Activated CD4-positive, alpha-beta T cell treated with anti-CD3 and anti-CD28 coated beads, Interleukin-2, amount 10 ng/mL, durations not matched to agents 7 days and 5 days (primary cell): ENCODE results near the gene CHRNA4. TPM values are rescaled to one million over a fixed set of nuclear protein-coding genes. Genes with fewer than 3 reads are reported as not detected.
"Not testable (repeated sequence)": the region's sequence is repeated elsewhere in the genome, so short reads cannot be mapped to it uniquely, and the experiment has no call there.

ENCODE experiments used
- CTCF ChIA-PET: fragments of 350-600 bp; sonication (Branson Sonifier 250); formaldehyde crosslinking; loops from one replicate; lab custom pipeline; 2021; ENCODE audit warnings: antibody characterized with exemption; lab: Charles Lee
- POLR2A ChIA-PET: fragments of 350-600 bp; sonication (Branson Sonifier 250); formaldehyde crosslinking; loops from one replicate; lab custom pipeline; 2021; ENCODE audit warnings: antibody characterized with exemption; lab: Charles Lee
- DNase-seq: peaks from one replicate; pipeline ENCODE4 v3.0.0-alpha.2; 2020
- H3K27ac Mint-ChIP-seq: one replicate; pipeline ENCODE4 v1.8.0; 2021; ENCODE audit warnings: mild to moderate bottlenecking, moderate library complexity, mixed read lengths
- H3K27me3 Mint-ChIP-seq: one replicate; pipeline ENCODE4 v1.8.0; 2021; ENCODE audit warnings: mixed read lengths
- H3K36me3 Mint-ChIP-seq: one replicate; pipeline ENCODE4 v1.8.0; 2021; ENCODE audit warnings: low read depth, mixed read lengths
- H3K4me1 Mint-ChIP-seq: one replicate; pipeline ENCODE4 v1.8.0; 2021; ENCODE audit warnings: mixed read lengths
- H3K4me3 Mint-ChIP-seq: one replicate; pipeline ENCODE4 v1.8.0; 2021; ENCODE audit warnings: mild to moderate bottlenecking, moderate library complexity, mixed read lengths
- H3K9me3 Mint-ChIP-seq: one replicate; pipeline ENCODE4 v1.8.0; 2021; ENCODE audit warnings: mixed read lengths
- total RNA-seq, 2 experiments: library from RNA; stranded (reverse); gene quantifications; one replicate each; pipeline ENCODE4 v1.2.3, GENCODE V29; 2021

The CHRNA4 gene
- total RNA-seq, 2 experiments from 2014 or later, result not detected

DNA sequence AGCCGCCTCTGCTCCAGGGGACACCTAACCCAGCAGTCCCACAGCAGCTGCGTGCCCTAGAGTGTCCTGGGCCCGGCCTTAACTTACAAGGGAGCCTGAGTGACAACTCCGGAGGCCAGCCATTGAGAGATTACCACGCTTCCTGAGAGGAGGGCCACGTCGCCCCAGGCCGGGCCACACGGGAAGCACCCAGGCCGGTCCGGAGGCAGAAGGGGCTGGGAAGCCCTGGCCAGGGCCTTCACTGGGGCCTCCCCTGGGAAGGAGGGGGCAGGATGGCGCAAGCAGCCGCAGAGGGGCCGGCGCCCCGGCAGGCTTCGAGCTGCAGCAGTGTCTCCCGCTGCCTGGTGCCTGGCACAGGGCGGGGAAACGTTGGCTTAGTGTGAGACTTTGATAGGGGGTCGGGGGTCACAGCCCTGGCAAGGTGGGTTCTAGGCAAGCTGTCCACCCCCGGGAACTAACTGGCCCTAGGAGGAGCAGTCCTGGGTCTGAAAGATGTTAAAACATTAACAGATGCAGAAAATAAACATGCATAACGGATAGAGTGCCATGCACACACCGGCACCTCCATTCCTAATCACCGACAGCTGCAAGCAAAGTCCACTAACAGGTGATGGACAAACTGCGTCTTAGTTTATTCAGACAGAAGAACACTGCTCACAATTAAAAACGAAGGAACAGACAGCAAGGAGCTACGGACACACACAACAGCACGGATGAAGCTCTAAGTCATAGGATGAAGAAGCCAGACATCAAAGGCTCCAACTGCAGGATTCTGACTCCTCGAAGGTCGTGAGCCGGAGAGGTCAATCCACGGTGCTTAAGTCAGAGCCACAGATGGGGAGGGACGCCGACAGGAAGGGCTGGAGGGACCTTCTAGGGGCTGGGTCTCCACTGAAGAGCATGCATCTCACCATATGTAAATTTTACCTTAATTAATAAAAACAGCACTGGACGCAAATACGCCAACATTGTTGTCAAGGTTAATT, 17.4 kb downstream of the CHRNA4 start:
- ChIA-PET CTCF (no interaction called here), POLR2A (no interaction called here)
- Mint-ChIP-seq H3K36me3 (no peaks in the 10 kb centered on the region), H3K4me3 (no peak overlapping the region), H3K27ac (no peak overlapping the region), H3K4me1 (no peaks in the 10 kb centered on the region), H3K27me3 (no peaks in the 10 kb centered on the region), H3K9me3 (no peaks in the 10 kb centered on the region)
- DNase-seq, result no peak

DNA sequence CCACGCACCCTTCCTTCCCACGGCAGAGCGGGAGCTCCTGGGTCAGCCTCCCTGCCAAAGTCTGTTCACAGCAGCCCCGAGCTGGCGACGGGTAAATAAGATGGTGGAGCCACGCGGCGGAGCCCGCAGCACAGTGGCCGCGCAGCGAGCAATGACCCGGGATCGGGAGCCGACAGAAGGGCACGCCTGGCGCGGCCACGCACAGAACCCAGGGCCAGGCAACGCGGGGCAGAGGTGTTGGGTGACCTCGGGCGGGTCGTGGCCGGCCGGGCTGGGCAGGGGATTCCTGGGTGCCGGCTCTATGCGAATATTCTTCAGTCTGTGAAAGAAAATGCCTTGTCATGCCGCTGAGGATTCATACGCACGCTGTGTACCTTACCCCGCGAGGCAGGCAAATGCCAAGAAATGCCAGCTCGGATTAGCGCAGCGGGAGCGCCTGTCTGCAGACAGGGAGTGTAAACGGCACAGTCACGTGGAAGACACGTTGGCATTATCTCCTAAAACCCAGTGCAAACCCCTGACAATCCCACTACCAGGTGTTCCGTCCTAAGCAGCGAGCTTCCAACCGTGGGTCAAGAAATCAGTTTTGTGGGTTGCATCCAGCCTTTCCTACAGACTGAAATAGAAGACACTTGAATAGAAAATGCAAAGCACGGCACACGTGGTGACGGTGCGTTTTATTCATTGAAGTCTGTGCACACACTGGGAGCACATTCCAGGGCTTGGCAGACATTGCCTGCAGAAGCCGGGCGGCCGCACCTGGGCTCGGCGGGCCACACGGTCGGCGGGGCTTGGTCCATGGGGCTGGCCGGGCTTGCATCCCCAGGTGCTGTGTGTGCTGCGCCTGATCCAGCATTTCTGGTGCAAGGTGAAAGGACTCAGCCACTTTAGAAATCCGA, 18.3 kb downstream of the CHRNA4 start:
- ChIA-PET POLR2A (no interaction called here), CTCF (no interaction called here)

DNA sequence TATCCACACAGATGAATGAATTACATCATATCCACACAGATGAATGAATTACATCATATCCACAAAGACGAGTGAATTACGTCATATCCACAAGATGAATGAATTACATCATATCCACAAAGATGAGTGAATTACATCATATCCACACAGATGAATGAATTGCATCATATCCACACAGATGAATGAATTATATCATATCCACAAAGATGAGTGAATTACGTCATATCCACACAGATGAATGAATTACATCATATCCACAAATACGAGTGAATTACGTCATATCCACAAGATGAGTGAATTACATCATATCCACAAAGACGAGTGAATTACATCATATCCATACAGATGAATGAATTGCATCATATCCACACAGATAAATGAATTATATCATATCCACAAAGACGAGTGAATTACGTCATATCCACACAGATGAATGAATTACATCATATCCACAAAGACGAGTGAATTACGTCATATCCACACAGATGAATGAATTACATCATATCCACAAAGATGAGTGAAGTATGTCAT, 20.9 kb downstream of the CHRNA4 start:
- DNase-seq, H3K27ac Mint-ChIP-seq, H3K36me3 Mint-ChIP-seq, H3K9me3 Mint-ChIP-seq, CTCF ChIA-PET, H3K4me1 Mint-ChIP-seq, POLR2A ChIA-PET, H3K4me3 Mint-ChIP-seq: not testable (repeated sequence)
- peaks cover 12% of the 10 kb centered on the region for H3K27me3 Mint-ChIP-seq

More for the DNA sequence above, 18.3 kb downstream of the CHRNA4 start:
- no peaks in the 10 kb centered on the region for H3K36me3 Mint-ChIP-seq
- no peak for DNase-seq
- H3K4me1 Mint-ChIP-seq, result no peaks in the 10 kb centered on the region
- H3K9me3 Mint-ChIP-seq, result no peaks in the 10 kb centered on the region
- peaks cover 5% of the 10 kb centered on the region for H3K27me3 Mint-ChIP-seq
- H3K27ac Mint-ChIP-seq, result no peak overlapping the region
- H3K4me3 Mint-ChIP-seq, result no peak overlapping the region

DNA sequence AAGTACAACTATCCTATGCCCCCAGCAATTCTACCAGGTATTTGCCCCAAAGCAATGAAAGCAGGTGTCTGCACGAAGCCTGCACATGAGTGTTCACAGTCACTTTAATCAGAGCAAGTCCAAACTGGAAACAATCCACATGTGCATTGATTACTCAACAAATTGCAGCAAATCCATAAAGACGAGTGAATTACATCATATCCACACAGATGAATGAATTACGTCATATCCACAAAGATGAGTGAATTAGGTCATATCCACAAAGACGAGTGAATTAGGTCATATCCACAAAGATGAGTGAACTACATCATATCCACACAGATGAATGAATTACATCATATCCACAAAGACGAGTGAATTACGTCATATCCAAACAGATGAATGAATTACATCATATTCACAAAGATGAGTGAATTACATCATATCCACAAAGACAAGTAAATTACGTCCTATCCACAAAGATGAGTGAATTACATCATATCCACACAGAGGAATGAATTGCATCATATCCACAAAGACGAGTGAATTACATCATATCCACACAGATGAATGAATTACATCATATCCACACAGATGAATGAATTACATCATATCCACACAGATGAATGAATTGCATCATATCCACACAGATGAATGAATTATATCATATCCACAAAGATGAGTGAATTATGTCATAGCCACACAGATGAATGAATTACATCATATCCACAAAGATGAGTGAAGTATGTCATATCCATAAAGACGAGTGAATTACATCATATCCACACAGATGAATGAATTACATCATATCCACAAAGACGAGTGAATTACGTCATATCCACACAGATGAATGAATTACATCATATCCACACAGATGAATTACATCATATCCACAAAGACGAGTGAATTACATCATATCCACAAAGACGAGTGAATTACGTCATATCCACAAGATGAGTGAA, 21.7 kb downstream of the CHRNA4 start:
- DNase-seq, POLR2A ChIA-PET, H3K36me3 Mint-ChIP-seq, H3K4me1 Mint-ChIP-seq, H3K27ac Mint-ChIP-seq, H3K9me3 Mint-ChIP-seq, H3K4me3 Mint-ChIP-seq, CTCF ChIA-PET: not testable (repeated sequence)
- H3K27me3 Mint-ChIP-seq, result peaks cover 12% of the 10 kb centered on the region

DNA sequence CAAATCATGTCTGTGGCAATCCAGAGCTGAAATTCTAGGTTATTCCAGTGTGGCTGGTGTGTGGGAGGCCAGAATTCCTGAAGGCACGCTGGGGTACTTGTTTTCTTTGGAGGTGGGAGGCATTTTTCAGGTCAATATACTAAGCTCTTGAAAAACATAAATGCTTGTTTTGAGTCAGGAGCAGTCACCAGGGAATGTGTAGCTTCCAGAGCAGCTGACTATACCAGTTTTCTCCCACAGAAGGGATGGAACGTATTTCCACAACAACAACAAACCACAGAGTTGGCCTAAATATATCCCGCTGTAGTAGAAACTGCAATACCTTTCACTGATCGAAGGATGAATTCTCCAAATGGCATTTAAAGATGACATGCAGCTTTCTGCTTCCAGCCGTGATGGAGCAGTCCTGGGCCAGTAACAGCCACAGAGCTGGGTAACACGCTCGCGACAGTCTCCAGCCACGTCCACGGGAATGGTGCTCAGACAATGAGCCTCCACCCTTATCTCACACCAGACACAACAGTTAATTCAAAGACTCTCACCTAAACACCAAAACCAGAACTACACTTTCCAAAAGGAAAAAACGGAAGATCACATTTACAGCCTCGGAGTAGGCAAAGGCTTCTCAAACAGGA, 23.2 kb downstream of the CHRNA4 start:
- H3K4me3 Mint-ChIP-seq, result no peak overlapping the region
- H3K27me3 Mint-ChIP-seq, result peaks cover 12% of the 10 kb centered on the region
- ChIA-PET CTCF (interaction anchor here (1.0 kb wide), 1 partner anchor 9 kb away, joined by 3 read pairs; no protein-coding TSS in a partner anchor), POLR2A (no interaction called here)
- H3K36me3 Mint-ChIP-seq, result no peaks in the 10 kb centered on the region
- no peaks in the 10 kb centered on the region for H3K9me3 Mint-ChIP-seq
- H3K27ac Mint-ChIP-seq, result no peak overlapping the region
- no peaks in the 10 kb centered on the region for H3K4me1 Mint-ChIP-seq
- DNase-seq, result no peak

DNA sequence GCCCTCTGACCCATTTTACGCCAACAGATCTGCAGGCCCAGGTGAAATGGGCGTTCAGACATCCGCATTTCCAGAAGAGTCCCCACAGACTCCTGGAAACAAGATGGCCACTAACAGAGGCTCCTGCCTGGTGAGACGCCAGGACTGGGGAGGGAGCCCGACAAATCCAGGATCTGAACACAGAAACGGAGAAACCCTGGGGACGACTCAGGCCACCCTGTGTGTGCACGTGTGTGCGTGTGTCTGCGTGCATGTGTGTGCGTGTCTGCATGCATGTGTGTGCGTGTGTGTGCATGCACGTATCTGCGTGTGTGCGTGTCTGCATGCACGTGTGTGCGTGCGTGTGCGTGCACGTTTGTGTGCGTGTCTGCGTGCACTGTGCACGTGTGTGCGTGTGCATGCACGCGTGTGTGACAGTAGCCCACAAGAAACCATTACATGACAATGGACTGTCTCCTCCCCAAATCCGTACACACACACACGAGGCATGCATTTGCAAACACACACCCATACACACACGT, 24.9 kb downstream of the CHRNA4 start:
- Mint-ChIP-seq H3K36me3 (peaks cover 4% of the 10 kb centered on the region), H3K27me3 (peaks cover 12% of the 10 kb centered on the region), H3K4me1 (no peaks in the 10 kb centered on the region), H3K4me3 (no peak overlapping the region), H3K27ac (no peak overlapping the region), H3K9me3 (peaks cover 9% of the 10 kb centered on the region)
- POLR2A ChIA-PET, result no interaction called here
- DNase-seq, result no peak
- CTCF ChIA-PET, result no interaction called here

DNA sequence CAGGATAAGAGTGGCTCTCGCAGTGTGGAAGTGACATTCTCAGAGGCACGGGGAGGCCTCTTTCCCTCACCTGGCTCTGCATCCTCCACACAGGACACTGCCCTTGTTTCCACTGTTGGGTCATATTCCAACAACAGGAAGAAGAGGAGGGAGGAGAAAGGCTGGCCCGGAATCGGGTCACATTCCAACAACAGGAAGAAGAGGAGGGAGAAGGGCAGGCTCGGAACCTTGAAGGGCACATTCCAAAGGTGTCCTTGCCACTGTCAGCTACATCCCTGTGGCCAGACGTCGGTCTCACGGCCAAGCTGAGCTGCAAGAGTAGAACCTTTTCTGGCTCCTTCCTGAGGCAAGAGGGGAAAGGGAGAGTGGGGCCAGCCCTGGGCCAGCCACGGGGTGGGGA, 25.4 kb downstream of the CHRNA4 start:
- Mint-ChIP-seq H3K4me1 (no peaks in the 10 kb centered on the region), H3K36me3 (peaks cover 4% of the 10 kb centered on the region), H3K9me3 (peaks cover 9% of the 10 kb centered on the region), H3K27ac (no peak overlapping the region), H3K27me3 (peaks cover 12% of the 10 kb centered on the region), H3K4me3 (no peak overlapping the region)
- ChIA-PET POLR2A (no interaction called here), CTCF (interaction anchor here (0.7 kb wide), 1 partner anchor 95 kb away, joined by 3 read pairs; no protein-coding TSS in a partner anchor)
- no peak for DNase-seq

DNA sequence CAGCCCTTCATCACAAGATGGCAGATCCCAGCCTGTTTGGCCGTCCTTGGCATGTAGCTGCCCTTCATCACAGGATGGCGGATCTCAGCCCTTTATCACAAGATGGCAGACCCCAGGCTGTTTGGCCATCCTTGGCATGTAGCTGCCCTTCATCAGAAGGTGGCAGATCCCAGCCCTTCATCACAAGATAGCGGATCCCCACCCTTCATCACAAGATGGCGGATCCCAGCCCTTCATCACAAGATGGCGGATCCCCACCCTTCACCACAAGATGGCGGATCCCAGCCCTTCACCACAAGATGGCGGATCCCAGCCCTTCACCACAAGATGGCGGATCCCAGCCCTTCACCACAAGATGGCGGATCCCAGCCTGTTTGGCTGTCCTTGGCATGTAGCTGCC, 26.1 kb downstream of the CHRNA4 start:
- H3K4me1 Mint-ChIP-seq, H3K36me3 Mint-ChIP-seq, H3K4me3 Mint-ChIP-seq, H3K9me3 Mint-ChIP-seq, H3K27ac Mint-ChIP-seq, POLR2A ChIA-PET, DNase-seq: not testable (repeated sequence)
- H3K27me3 Mint-ChIP-seq, result peaks cover 12% of the 10 kb centered on the region
- CTCF ChIA-PET, result interaction anchor here (0.7 kb wide), 1 partner anchor 96 kb away, joined by 3 read pairs; no protein-coding TSS in a partner anchor

DNA sequence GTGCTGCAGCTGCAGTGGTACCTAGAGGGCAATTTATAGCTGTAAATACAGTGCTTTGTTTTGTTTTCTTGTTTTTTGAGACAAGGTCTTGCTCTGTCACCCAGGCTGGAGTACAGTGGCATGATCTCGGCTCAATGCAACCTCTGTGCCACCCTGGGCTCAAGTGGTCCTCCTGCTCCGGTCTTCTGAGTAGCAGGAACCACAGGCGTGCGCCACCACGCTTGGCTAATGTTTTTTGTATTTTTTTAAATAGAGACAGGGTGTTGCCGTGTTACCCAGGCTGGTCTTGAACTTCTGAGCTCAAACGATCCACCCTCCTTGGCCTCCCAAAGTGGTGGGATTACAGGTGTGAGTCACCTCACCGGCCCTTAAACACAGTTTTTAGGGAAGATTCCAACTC, 26.8 kb downstream of the CHRNA4 start:
- Mint-ChIP-seq H3K9me3 (peaks cover 9% of the 10 kb centered on the region), H3K27me3 (peaks cover 12% of the 10 kb centered on the region), H3K27ac (no peak overlapping the region), H3K4me1 (no peaks in the 10 kb centered on the region), H3K36me3 (peaks cover 4% of the 10 kb centered on the region), H3K4me3 (no peak overlapping the region)
- CTCF ChIA-PET, result interaction anchor here (1.1 kb wide), 1 partner anchor 753 kb away, joined by 3 read pairs; no protein-coding TSS in a partner anchor
- POLR2A ChIA-PET, result no interaction called here
- DNase-seq, result no peak

DNA sequence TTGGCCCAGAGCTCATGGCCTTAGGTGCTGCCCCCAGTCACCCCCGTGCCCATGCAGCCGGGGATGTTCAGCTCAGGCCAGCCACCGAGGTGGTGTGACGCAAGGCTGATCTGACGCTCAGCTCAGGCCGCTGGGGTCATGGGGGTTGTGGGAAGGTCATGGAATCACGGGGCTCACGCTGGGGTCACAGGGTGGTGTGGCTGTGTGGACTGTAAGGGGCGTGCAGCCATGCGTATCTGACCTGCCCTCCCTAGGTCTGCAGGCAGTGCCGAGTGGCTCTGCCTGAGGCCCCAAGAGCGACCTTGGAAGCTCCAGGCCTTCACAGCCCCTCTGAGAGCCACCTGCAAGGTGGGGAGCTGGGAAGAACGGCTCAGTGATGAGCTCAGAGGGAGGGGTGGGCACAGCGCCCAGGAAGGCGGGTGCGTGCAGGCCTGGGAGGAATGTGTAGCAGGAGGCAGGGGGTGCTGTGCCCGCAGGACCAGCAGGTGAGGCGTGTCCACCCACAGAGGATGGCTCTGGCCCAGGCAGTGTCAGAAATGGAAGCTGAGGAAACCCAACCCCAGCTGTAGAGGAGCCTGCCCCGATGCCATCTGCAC, 27.8 kb downstream of the CHRNA4 start:
- H3K27ac Mint-ChIP-seq, result no peak overlapping the region
- no peak for DNase-seq
- peaks cover 9% of the 10 kb centered on the region for H3K9me3 Mint-ChIP-seq
- peaks cover 4% of the 10 kb centered on the region for H3K36me3 Mint-ChIP-seq
- POLR2A ChIA-PET, result no interaction called here
- no peaks in the 10 kb centered on the region for H3K4me1 Mint-ChIP-seq
- no peak overlapping the region for H3K4me3 Mint-ChIP-seq
- CTCF ChIA-PET, result interaction anchor here (1.1 kb wide), 1 partner anchor 751 kb away, joined by 3 read pairs; no protein-coding TSS in a partner anchor
- peaks cover 11% of the 10 kb centered on the region for H3K27me3 Mint-ChIP-seq
